Measurements from ENCODE around the gene TAB2.
"Not testable (repeated sequence)": the region's sequence is repeated elsewhere in the genome, so short reads cannot be mapped to it uniquely, and the experiment has no call there.

TAB2 gene

DNA sequence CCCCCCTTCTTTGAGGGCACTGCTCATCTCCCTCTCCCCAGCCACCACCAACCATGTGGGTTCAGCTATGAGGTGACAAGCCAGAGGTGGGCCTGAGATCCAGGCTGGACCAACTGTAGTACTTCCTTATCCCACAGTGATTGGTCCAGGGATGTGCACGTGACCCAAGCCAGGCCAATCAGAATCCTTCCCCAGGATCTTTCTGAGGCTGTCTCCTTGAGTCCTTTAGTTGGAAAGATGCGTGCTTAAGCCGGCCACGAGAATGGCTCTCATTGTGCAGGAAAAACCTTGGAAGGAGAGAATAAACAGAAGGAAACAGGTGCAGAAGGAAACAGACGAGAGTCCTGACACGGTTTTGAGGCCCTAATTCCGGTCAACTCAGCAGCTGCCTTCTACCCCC, 128.1 kb downstream of the TAB2 start:
- DNase-seq = no peak

DNA sequence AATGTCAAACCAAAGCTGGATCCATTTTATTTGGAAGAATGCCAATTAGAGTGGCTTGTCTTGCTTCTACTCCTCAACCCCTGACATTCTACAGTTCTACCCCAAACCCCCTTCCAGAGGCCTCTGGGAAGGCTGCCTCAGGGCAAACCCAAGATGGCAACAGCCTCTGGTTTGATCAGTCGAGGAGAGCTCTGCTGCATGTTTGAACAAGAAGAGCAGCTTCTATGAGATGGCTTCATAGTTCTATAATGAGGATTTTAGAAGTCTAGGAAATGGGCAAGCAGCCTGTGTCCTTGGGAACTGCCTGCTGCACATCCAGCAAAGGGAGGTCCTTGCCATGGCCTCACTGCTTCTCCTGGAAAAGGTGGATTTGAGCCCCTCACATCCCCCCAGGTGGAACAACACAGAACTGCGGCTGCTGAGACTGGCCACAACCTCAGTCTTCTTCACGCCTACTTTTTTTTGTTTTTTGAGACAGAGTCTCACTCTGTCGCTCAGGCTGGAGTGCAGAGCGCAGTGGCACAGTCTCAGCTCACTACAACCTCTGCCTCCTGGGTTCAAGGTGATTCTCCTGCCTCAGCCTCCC, 129.4 kb downstream of the TAB2 start:
- no peak for DNase-seq

DNA sequence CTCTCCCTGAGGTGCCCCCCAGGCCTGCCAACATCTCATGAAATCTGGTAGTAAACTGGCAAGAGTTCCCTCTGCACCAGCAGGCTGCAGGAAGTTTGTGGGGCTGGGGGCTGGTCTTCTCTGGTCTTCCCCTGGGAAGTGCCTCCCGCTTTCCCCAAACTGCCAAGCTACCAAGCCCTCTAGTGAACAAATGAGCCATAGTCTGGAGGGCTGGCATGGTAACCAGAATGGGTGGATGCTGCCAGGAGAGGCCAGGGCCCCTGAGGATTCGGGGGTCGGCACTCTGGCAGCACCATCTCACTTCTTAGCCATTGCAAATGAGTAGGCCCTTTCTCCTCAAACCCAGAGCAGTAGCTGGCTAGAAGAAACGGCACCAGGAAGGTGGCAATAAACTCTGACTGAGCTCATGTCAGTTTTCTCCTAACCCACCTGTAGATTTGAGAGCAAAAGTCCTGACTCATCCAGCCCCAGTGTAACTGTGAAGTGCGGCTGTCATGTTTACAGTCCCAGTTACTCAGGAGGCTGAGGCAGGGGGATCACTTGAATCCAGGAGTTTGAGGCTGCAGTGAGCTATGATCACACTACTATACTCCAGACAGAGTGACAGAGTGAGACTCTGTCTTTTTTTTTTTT, 131.4 kb downstream of the TAB2 start:
- DNase-seq = no peak

DNA sequence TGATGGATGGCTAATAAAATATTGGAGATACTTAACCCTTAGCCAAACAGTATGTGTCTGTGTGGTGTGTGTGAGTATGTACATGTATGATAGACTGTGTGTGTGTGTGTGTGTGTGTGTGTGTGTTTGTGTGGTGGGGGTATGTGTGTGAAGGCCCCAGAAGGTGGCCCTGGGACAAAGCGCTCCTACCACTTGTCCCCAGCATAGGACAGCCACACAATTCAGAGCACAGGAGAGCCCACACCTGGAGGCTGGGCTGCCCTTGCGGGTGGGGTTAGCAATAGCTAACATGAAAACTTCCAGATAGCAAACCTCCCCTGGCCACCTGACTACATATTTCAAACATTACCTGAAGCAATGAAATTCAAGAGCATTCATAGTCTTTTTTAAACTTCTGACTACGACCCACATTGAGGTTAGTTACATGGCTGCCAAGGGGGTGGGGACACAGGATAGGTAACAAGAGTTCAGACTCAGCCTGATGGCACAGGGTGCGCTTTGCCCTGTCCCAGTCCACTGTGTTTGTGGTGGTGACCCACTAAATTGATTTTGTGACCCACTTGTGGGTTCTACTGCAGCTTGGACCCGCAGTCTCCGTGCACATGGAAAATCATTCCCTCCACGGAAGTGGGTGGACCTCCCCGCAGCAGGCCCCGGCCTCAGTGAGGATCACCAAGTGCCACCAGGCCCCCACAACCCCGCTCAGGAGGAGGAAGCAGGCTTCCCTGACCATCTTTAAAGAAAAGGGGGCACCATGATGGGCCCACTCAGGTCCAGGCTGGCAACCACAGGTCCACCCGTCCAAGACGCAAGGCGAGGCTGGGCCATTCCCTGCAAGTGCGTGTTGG, 132.5 kb downstream of the TAB2 start:
- DNase-seq = no peak

DNA sequence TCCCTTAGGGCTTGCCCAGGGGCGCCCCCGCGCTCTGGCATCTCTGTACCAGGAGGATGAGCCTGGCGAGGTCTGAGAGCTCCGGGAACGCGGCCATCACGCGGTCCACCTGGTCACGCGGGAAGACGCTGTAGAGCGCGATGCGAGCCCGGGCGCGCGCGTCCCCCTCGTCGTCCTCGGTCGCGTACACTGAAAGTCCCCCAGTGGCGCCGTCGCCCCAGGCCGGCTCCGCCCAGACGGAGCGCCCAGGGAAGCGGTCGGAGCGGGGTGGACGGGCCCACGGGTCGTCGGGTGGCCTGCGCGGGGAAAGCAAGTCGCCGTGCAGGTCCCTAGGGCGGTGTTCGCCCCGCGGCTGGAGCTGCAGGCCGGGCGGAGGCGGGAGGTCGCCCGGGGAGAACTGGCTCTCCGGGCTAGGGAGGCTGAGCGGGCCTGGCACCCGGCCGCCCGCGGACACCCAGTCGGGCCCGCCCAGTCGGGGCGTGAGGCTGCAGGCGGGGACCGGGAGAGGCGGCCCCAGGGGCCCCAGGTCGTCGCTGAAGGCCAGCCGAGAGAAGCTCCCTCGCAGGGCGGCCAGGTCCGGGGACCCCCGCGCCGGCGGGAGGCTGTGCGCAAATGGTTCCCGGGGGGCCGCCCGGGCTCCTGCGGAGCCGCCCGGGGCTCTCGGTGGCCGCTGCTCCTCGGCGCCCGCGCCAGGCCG, 133.3 kb downstream of the TAB2 start:
- DNase-seq = no peak

DNA sequence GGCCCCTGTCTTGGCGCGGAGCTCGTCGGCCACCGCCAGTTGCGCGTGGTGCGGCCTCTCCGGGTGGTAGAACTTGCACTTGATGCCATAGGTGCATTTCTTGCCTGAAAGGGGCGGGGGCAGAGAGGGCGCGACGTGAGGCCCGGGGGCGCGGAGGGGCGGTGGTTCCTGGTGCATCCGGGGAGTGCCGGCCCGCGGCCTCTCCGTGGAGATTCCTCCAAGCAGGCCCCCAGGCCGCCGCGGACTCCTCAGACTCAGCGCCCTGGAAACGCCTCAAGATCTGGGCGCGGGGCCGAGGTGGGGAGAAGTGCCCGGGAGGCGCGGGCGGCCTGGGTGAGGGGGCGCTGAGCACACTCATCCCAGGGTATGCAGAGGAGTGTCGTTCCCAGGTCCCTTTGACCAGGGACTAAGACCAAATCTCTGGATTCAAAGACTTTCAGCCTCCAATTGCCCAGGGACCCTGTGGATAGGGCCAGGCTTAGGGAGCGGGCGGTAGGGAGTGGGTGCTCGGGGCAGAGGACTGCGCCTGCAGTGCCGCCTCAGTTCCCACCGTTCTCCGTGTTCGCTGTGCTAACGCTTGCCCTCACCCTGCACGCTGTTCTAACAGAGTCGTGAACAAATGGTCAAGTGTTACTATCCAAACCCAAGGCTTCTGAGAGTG, 134.0 kb downstream of the TAB2 start:
- DNase-seq = no peak

DNA sequence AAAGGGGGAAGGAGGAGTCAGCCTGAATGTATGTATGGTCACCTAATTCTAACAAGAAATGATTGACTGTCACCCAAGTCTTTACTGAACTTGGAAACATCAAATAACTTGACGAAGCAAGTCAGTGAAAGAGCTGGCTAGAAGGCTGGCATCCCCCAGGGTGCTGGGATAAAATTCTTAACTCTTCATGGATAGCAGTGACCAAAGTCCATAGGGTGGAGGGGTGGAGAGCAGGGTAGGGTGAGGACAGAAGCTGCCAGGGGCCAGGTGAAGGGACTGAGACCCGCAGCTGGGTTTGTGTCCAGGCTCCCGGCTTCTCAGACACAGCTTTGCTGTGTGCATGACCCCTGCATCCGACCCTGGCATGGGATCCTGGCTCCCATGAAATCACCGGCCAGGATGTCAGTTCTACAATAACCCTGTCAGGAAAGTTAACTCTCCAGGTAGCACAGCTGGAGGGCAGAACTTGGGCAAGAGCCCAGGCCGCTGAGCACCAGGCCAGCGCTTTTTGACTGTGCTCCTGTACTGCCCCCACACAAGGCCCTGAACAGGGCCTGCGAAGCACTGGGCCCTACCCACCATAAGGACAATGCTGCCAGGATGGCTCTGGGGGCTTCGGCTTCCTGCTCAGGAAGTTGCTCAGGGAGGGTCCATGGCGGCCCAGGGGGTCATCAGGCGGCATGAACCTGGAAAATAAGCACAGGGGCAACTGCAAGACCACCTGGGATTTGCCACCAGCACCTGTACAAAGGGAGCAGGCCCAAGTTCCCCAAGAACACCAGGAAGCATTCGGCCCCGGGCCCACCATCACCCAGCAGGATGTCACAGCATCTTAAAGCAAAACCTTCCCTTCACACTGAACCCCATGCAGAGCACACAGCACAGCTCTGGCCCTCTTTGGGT, 134.8 kb downstream of the TAB2 start:
- DNase-seq = no peak

DNA sequence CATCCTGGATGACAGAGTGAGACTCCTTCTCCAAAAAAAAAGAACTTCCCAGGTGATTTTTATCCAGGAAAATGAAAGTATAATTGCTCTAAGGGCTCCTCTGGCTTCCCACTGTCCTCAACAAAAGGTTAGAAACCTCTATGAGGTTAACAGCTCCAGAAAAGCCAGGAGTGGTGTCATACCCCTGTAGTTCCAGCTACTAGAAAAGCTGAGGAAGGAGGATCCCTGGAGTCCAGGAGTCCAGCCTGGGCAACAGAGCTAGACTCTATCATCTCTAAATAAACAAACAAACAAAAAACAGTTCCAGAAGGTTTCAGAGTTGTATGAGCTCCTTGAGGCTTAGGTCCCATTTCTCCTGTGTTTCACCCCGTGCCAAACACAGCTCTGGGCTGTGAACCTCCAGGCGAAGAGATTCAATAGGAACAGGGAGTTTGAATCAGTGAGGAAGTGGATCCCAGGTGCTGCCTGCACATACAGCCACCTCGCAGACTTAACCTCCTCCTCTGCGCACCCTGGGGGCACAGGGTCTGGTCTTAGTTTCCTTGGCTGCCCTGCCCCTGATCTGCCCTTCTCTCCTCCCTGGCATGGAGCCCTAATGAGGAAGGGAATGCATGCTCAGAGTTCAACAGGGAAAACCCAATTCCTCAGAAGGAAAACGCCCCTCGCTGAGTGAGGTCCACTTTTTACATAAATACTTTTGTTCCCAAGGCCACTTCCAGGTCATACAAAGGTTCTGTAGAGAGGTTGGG, 136.3 kb downstream of the TAB2 start:
- no peak for DNase-seq

DNA sequence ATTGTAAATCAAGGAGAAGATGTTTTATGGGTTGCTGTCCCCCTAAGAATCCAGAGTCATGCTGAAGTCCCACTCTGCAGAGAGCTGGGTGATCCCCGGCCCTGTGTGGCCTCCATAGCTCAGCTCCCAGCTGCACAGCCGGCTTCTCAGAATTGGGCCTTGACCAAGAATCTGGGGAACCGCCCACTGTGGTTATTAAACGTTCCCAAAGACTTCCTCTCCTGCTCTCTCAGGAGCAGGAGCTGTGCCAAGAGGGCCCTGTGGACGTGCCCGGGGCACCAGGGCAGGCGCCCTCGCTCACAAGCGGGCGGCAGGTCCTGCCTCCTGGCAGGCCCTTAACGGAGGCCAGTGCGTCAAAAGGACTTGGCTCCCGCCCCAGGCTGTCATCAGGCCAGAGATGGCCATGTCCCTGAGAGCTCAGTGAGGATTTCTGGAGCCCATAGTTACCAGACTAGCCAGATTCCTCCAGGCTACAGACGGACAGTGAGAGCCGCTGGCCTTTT, 136.9 kb downstream of the TAB2 start:
- DNase-seq = no peak

DNA sequence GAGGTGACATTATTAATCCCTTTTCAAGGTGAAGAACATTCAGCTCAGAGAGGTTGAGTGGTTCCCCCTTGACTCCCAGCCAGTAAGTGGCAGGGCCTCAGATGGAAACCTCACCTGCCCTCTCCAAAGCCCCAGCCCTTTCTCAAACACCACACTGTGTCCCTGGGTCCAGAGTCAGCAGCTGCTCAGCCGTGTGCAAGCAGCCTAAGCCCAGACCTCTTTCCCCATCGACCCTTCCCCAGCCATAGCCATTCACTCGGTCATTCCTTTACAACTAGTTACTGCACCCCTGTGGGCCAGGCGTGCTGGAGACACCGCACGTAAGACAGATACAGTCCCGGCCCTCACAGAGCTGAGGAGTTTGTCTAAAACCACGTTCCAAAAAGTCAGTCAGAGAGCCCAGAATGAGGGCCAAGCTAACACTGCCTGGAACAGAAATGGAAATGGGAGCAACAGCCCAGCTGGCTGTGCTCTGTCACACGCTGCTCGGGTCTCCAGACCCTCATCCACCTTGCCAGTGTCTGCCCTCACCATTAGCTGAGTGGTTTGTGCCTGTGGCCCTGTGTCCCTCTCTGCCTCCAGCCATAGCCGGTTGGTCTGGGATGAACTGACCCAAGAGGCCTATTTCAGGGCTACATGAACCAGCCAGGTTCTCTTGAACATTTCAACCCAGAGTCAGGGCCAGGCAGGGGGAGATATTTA, 137.7 kb downstream of the TAB2 start:
- DNase-seq = no peak

DNA sequence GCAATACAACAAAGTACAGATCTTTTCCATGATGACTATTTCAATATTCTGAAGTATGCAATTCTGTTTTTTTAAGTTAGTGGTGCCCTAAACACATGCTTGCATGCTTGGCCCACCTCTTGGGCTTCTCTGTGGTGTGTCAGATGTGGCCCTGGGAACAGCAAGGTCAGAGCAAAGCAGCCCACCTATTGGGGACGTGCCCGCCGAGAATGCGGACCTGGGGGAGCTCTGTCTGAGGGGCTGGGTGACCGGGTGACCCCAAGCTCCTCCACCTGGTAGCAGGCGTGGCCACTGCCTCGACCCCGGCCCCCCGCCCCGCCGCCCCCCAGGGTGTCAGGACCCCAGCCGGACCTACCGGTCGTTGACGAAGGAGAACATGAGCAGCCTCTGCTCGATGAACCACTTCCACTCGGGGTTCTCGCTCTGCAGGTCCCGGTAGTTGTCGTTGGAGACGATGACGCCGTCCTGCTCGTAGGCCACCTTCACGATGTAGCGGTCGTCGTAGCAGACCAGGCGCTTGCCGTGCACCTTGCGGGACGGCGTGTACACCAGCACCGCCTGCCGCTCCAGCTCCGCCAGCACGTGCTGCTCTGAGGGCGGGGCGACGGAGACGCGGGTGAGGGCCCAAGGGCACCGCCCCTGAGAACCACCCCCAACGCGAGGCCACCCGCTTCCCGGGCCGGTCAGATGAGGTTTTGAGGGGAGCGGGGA, 139.0 kb downstream of the TAB2 start:
- no peak for DNase-seq

DNA sequence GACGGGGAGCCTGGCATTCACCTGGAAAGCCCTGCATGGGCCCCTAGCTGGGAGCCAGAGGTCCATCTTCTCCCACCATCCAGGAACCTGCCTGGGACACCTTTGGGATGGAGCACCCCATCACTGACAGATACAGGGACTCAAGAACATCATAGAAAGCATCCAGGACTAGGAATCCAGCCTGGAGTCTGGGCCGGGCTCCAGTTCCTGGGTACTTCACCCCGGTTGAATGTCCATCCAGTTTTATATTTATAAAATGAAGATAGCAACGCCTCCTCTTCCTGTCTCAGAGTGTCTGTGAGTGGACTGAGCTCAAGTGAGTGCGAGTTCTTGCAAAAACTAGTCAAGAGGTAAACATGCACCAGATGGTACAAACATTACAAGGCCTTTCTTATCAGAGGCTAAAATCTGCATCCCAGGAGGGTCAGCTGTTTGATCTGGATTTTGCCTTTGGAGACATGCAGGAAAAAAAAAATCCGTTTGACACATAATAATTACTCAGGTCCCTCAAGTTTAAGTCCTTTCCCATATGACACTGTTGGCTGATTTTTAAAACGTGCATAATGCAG, 139.9 kb downstream of the TAB2 start:
- DNase-seq = no peak

DNA sequence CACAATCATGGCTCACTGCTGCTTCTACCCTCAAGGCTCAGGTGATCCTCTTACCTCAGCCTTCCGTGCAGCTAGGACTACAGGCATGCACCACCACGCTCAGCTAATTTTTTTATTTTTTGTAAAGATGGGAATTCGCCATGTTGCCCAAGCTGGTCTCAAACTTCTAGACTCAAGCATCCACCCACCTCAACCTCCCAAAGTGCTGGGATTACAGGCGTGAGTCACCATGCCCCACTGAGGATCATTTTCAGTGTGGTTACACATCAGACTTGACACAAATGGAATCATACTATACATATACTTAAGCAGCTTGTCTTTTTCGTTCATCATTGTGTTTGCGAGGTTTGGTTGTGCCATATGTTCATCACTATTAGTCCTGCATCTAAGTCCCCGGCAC, 140.7 kb downstream of the TAB2 start:
- no peak for DNase-seq

DNA sequence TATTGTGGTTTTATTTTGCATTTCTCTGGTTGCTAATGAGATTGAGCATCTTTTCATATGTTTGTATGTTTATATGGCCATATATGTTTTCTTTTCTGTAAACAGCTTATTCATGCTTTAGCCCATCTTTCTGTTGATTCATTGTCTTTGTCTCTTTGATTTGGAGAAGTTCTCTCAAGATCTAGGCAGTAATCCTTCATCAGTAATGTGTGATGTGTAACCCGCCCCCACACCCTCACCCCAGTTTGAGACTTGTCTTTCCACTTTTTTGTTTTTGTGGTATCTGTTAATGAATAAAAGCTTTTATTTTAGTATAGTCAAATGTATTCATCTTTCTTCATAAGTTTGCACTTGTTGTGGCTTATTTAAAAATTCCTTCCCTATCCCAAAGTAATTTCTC, 141.3 kb downstream of the TAB2 start:
- DNase-seq = no peak

DNA sequence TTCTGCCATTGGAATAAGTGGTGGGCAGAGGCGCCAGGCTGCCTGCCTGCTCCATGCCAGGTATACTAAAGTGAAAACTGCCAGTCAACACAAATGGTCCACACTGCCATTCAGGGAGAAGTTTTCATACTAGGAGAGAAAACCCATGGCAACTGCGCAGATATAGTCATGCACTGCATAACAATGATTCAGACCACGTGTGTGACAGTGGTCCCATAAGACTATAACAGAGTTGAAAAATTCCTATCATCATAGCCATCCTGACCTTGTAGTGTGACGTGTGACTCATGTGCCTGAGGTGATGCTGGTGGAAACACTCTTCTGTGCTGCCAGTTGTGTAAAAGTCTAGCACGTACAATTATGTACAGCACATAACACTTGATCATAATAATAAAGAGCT, 142.2 kb downstream of the TAB2 start:
- DNase-seq = no peak

DNA sequence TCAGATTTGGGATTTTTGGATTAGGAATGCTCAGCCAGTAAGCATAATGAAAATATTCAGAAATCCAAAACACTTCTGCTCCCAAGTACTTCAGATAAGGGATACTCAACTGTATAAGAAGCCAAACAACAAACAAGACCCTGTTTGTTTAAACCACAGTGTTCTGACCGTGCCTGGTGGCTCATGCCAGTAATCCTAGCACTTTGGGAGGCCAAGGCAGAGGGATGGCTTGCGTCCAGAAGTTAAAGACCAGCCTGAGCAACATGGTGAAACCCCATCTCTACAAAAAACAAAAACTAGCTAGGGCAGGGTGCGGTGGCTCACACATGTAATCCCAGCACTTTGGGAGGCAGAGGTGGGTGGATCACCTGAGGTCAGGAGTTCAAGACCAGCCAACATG, 142.7 kb downstream of the TAB2 start:
- not testable (repeated sequence) for DNase-seq

All from central memory CD4-positive, alpha-beta T cell (primary cell).